Sigmoid colon (tissue), 7 donors: ENCODE measurements around the gene ERVMER34-1. TPM values are rescaled to one million over a fixed set of nuclear protein-coding genes. Genes with fewer than 3 reads are reported as not detected.

Experiments used
- DNase-seq: peaks from one replicate; pipeline ENCODE4 v3.0.0-alpha.2; 2019
- H3K27ac ChIP-seq, 4 donors: fragments of 200-600 bp; sonication (generic); one replicate each; pipeline ENCODE4 v1.5.1; 2016 to 2019; ENCODE audit warnings: mild to moderate bottlenecking in 1 of 4
- H3K27me3 ChIP-seq, 3 donors: fragments of 200-600 bp; sonication (generic); one replicate each; pipeline ENCODE4 v1.5.1; 2019; ENCODE audit warnings: mild to moderate bottlenecking in 1 of 3
- H3K36me3 ChIP-seq, 4 donors: fragments of 200-600 bp; sonication (generic); one replicate each; pipeline ENCODE4 v1.5.1; 2016 to 2019
- H3K4me1 ChIP-seq, 4 donors: fragments of 200-600 bp; sonication (generic); one replicate each; pipeline ENCODE4 v1.5.1; 2017 to 2019
- H3K4me3 ChIP-seq, 4 donors: fragments of 200-600 bp; sonication (generic); one replicate each; pipeline ENCODE4 v1.5.1; 2017 to 2019; ENCODE audit warnings: mild to moderate bottlenecking in 2 of 4, moderate library complexity in 1 of 4
- H3K9me3 ChIP-seq, 4 donors: fragments of 200-600 bp in 3 of 4; sonication (generic) in 3 of 4; one replicate each; pipeline versions ENCODE4 v1.5.1 to v1.6.1; 2013 to 2019
- CTCF ChIP-seq, 4 experiments: fragments of 450-650 bp in 3 of 4; fragments of 200-600 bp in 1 of 4; IDR thresholded peaks; one replicate each; pipeline ENCODE4 v1.5.1; 2016 to 2019; ENCODE audit warnings: antibody characterized with exemption in 4 of 4, mild to moderate bottlenecking in 3 of 4, moderate library complexity in 2 of 4
- EP300 ChIP-seq, 4 donors: sonication (generic); formaldehyde crosslinking; IDR thresholded peaks; one replicate each; pipeline ENCODE4 v1.6.1; 2017; ENCODE audit warnings: antibody characterized with exemption in 4 of 4
- POLR2A ChIP-seq, 2 donors: fragments of 450-650 bp; IDR thresholded peaks; one replicate each; pipeline ENCODE4 v1.6.1; 2016; ENCODE audit warnings: antibody characterized with exemption in 2 of 2, mild to moderate bottlenecking in 2 of 2, moderate library complexity in 2 of 2
- POLR2AphosphoS5 ChIP-seq, 4 donors: sonication (generic); formaldehyde crosslinking; IDR thresholded peaks; one replicate each; pipeline ENCODE4 v1.6.1; 2017; ENCODE audit warnings: antibody characterized with exemption in 4 of 4
- WGBS, 2 donors: extraction: QIAGEN DNeasy Blood & Tissue Kit; methylation state at CpG; one replicate each; pipeline ENCODE4 v1.1.7; 2013; 5-methylcytosine and 5-hydroxymethylcytosine counted together
- intact Hi-C: fragments of 100-400 bp; cut with DNase I; formaldehyde crosslinking; loops from one replicate; pipeline ENCODE4 v1.15.1; 2023
- polyA plus RNA-seq, 3 donors: library from polyadenylated mRNA; stranded (reverse); fragments of 200-250 nt; gene quantifications; one replicate each; pipeline ENCODE4 v1.2.3, GENCODE V29; 2013
- total RNA-seq, 4 donors: library from RNA; depleted of rRNA; stranded (reverse); fragments of >200 nt; gene quantifications; one replicate each; pipeline ENCODE4 v1.1.0, GENCODE V29; 2016
- donor health status: healthy with polysubstance abuse.
- donor health status: Bipolar disorder and iron deficiency.
- donor health status: healthy.

ERVMER34-1 gene, protein sequence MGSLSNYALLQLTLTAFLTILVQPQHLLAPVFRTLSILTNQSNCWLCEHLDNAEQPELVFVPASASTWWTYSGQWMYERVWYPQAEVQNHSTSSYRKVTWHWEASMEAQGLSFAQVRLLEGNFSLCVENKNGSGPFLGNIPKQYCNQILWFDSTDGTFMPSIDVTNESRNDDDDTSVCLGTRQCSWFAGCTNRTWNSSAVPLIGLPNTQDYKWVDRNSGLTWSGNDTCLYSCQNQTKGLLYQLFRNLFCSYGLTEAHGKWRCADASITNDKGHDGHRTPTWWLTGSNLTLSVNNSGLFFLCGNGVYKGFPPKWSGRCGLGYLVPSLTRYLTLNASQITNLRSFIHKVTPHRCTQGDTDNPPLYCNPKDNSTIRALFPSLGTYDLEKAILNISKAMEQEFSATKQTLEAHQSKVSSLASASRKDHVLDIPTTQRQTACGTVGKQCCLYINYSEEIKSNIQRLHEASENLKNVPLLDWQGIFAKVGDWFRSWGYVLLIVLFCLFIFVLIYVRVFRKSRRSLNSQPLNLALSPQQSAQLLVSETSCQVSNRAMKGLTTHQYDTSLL
- total RNA-seq (not detected), polyA plus RNA-seq (under 1 TPM in 1 of 3 donors, not detected in 2; 0.66 TPM)

GRCh38 chr4:52750819-52751486 lies at the start of gene ERVMER34-1:
Gene ERVMER34-1, minus strand, starts transcription at chr4:52751425. Its CDS starts 5,905 bp downstream, at chr4:52745520.
- intact Hi-C loops: no loop called here

GRCh38 chr4:52799813-52800212 lies 48.6 kb upstream of the ERVMER34-1 start:
- intact Hi-C loops: no loop called here
- H3K4me1 ChIP-seq: no peaks in the 10 kb centered on the region
- H3K27ac ChIP-seq: no peak overlapping the region
- no peak overlapping the region for H3K4me3 ChIP-seq
- no peaks in the 10 kb centered on the region for H3K27me3 ChIP-seq
- H3K9me3 ChIP-seq: peaks cover 0 to 3% (median 0%) of the 10 kb centered on the region in 4 donors
- no peak for TF ChIP-seq CTCF (IDR thresholded peaks at IDR 0.05)
- TF ChIP-seq POLR2A (IDR thresholded peaks at IDR 0.05): no peak
- no peak for TF ChIP-seq POLR2AphosphoS5 (IDR thresholded peaks at IDR 0.05)
- no peak for TF ChIP-seq EP300 (IDR thresholded peaks at IDR 0.05)
- no peaks in the 10 kb centered on the region for H3K36me3 ChIP-seq
- no peak for DNase-seq
- 95% methylated on average over 2 of the region's 2 CpGs for WGBS, 2 donors

More at GRCh38 chr4:52750819-52751486, at the start of gene ERVMER34-1:
- TF ChIP-seq CTCF (IDR thresholded peaks at IDR 0.05) (no peak), POLR2A (IDR thresholded peaks at IDR 0.05) (no peak), EP300 (IDR thresholded peaks at IDR 0.05) (no peak), POLR2AphosphoS5 (IDR thresholded peaks at IDR 0.05) (no peak)
- Histone ChIP-seq H3K4me1 (peaks cover 0 to 23% (median 15%) of the 10 kb centered on the region in 4 donors), H3K9me3 (no peaks in the 10 kb centered on the region), H3K4me3 (peak within 1 kb of the TSS; percentile 18 to 59 (median 52)), H3K27ac (peak within 1 kb of the TSS in 1 of 4 donors; percentile 9), H3K36me3 (no peaks in the 10 kb centered on the region), H3K27me3 (peaks cover 5 to 18% (median 7%) of the 10 kb centered on the region in 3 donors)
- DNase-seq: peak; percentile 69
- WGBS, 2 donors: 1 to 2% methylated on average over 61 of the region's 61 CpGs

DNA sequence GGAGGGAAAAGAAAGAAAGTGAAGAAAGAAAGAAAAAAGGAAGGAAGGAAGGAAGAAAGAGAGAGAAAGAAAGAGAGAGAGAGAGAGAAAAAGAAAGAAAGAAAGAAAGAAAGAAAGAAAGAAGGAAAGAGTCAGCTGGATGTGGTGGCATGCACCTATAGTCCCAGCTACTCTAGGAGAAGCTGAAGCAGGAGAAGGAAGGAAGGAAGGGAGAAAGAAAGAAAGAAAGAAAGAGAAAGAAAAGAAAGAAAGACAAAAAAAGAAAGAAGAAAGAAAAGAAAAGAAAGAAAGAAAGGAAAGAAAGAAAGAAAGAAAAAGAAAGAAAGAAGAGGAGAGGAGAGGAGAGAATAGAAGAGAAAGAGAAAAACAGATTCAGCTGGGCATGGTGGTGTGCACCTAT lies 44.3 kb upstream of the ERVMER34-1 start:
- Histone ChIP-seq H3K27ac (no peak overlapping the region), H3K4me3 (no peak overlapping the region), H3K9me3 (peaks cover 0 to 1% (median 0%) of the 10 kb centered on the region in 4 donors), H3K27me3 (no peaks in the 10 kb centered on the region), H3K36me3 (no peaks in the 10 kb centered on the region), H3K4me1 (no peaks in the 10 kb centered on the region)
- intact Hi-C loops: no loop called here
- TF ChIP-seq EP300 (IDR thresholded peaks at IDR 0.05): no peak
- no peak for TF ChIP-seq POLR2A (IDR thresholded peaks at IDR 0.05)
- no peak for TF ChIP-seq POLR2AphosphoS5 (IDR thresholded peaks at IDR 0.05)
- TF ChIP-seq CTCF (IDR thresholded peaks at IDR 0.05): no peak
- no peak for DNase-seq

DNA sequence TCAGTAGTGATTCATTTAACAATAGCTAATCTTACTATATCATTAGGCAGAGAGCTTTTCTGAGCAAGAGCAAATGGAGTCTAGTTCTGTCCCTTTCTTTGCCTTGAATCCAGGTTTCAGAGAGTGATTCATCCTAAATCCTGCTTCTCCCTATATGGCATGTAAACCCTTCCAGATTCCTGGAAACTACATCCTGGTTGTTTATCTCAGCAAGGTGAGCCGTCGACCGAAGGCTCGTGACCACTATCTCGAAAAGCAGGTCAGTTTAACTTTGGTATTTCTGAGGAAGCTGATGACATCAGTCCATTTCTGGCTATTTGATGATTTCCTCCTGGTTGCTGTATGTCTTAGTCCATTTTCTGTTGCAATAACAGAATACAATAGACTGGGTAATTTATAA lies 40.7 kb upstream of the ERVMER34-1 start:
- DNase-seq: no peak
- Histone ChIP-seq H3K27ac (no peak overlapping the region), H3K36me3 (no peaks in the 10 kb centered on the region), H3K4me1 (peaks cover 0 to 5% (median 0%) of the 10 kb centered on the region in 4 donors), H3K9me3 (peaks cover 0 to 1% (median 0%) of the 10 kb centered on the region in 4 donors), H3K4me3 (no peak overlapping the region), H3K27me3 (no peaks in the 10 kb centered on the region)
- no peak for TF ChIP-seq EP300 (IDR thresholded peaks at IDR 0.05)
- TF ChIP-seq POLR2A (IDR thresholded peaks at IDR 0.05): no peak
- TF ChIP-seq POLR2AphosphoS5 (IDR thresholded peaks at IDR 0.05): no peak
- 94 to 95% methylated on average over 5 of the region's 5 CpGs for WGBS, 2 donors
- intact Hi-C loops: no loop called here

- H3K4me3 ChIP-seq: no peak overlapping the region
- no peak overlapping the region for H3K27ac ChIP-seq
- H3K27me3 ChIP-seq: no peaks in the 10 kb centered on the region
- intact Hi-C loops: no loop called here
- TF ChIP-seq CTCF (IDR thresholded peaks at IDR 0.05): no peak
- H3K4me1 ChIP-seq: peaks cover 0 to 5% (median 0%) of the 10 kb centered on the region in 4 donors
- WGBS, 2 donors: 92 to 97% methylated on average over 6 of the region's 6 CpGs
- DNase-seq: no peak
- H3K36me3 ChIP-seq: no peaks in the 10 kb centered on the region
- peaks cover 0 to 1% (median 0%) of the 10 kb centered on the region in 4 donors for H3K9me3 ChIP-seq
Measured at GRCh38 chr4:52789774-52790173, 38.5 kb upstream of the ERVMER34-1 start.
